Activated CD8-positive, alpha-beta memory T cell treated with anti-CD3 and anti-CD28 coated beads for 1 hour (primary cell): ENCODE measurements around the gene SH2D2A.

Source experiments
- DNase-seq, 2 donors: peaks; one replicate each; pipeline ENCODE4 v3.0.0-alpha.2; 2020; ENCODE audit warnings: low read depth in 1 of 2; ENCODE audit errors: extremely low read depth in 1 of 2

Gene SH2D2A

GRCh38 chr1:156848461-156849150 lies 32.0 kb upstream of the SH2D2A start:
- peak in 1 of 2 donors; percentile 55 for DNase-seq

DNA sequence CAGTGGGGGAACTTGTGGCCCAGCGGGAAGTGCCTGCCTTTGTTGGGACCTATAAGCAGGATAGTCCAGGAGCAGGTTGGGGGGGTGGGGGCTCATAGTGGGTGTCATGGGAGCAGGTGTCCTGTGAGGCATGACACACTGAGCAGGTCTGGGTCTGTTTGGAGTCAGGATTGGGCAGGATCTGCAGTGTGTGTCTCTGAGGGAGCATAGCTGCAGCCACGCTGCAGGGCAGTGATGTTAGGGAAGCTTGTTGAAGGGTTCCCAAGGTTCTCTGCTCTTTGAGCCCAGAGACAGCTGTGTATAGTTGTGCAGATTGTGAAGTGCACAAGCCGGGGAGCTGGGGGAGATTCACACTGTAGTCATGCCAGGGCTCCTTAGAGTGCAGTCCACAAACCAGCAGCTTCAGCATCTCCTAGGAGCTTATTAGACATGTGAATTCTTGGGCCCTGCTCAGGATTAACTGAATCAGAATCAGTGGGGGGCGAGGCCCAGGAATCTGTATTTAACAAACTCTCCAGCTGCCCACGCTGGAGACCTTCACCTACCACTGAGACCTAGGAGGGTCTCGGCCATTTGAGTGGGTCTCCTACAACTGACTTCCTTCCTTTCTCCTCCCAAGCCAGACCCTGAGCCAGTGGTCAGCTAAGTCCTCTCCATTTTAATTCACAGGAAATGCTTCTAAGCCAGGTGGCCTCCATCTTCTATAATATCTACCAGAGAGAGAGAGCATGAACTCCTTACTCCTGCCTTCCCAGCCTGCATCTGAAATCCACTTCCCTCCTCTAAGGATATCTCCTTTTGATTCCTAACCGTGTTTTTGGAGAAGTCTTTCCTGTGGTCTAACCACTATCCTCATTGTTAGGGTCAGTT lies 31.2 kb upstream of the SH2D2A start:
- DNase-seq = no peak

- DNase-seq = no peak
These were observed 30.0 kb upstream of the SH2D2A start for GRCh38 chr1:156846643-156847042.

- DNase-seq = no peak
These were observed 29.4 kb upstream of the SH2D2A start for GRCh38 chr1:156845953-156846545.

DNA sequence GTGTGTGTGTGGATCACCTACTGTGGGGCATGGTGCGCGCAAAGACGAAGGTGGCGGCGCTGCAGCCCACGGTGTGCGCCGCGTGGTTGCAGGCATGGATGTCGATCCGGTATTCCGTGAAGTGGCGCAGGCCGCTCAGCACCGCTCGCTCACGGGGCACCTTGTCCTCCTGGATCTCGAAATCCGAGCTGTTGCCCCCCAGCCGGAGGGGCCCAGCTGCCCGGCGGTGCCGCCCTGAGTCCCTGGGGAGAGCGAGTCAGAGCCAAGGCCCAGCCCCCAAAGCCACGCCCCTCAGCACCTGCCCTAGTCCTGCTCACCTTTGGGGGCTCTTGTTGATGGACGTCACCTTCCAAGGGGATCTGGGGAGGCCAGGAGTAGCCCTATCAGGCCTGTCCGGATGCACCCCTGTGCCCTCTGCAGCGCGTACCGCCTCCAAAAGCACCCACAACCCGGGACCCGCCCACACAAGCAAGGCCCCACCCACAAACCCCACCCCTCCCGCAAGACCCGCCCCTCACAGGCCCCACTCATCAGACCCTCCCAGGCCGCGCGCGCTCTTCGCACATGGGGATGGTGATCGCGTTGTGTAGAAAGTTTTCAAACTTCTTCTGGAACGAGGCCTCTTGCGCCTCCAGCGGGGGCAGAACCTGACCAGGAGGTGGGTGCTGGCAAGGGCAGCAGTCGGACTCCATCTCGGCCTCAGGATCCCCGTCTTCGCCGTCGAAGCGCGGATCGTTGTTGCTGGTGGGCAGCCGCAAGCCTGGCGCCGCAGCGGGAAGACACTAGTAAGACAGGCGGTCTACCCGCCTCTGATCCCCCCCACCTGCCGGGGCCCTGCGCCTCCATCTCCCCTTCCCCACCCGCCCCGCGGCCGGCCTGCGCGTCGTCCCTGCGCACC lies 28.7 kb upstream of the SH2D2A start:
- DNase-seq = no peak

DNA sequence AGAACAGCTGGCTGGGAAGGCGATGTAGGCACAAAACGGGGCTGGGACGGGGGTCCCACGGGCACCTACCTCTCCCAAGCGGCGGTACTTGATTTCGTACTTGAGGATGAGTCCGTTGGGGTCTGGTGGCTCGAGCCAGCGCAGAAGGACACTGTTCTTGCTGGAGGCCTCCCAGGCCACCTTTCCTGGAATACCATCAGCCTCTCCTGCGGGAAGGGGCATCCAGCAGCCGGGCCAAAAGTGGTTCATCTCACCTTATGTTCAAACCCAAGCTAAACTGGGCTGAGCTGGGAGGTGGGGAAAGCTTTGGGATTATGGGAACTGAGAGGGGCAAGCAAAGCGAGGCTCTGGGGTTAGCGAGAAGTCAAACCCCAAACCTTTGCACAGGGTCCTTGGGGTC lies 28.0 kb upstream of the SH2D2A start:
- DNase-seq = no peak

GRCh38 chr1:156844102-156844501 lies 27.5 kb upstream of the SH2D2A start:
- no peak for DNase-seq

- no peak for DNase-seq
These were observed 26.1 kb upstream of the SH2D2A start for GRCh38 chr1:156842618-156843300.

DNA sequence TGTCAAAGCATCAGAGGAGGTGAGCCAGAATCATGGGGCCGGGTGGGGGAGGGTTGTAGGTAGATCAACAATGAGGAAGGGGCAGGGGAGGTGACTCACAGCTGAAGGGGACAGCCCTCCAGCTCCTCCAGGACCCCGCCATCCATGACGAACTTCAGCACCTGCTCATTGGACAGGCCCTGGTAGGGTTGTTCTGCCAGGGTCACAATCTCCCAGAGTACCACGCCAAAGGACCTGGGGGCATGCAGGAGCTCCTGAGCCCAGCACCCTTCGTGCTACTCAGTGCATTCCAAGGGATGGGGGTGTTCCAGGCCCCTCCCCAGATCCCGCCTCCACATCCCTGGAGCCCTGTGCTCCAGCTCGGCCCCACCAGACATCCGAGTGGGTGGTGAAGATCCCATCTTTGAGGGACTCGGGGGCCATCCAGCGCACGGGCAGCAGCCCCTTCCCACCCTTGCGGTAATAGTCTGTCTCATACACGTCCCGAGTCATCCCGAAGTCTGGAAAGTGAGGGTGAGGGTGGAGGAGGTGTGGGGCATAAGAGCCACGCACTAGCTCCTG lies 24.7 kb upstream of the SH2D2A start:
- DNase-seq = no peak

GRCh38 chr1:156840898-156841279 lies 24.2 kb upstream of the SH2D2A start:
- DNase-seq = no peak

DNA sequence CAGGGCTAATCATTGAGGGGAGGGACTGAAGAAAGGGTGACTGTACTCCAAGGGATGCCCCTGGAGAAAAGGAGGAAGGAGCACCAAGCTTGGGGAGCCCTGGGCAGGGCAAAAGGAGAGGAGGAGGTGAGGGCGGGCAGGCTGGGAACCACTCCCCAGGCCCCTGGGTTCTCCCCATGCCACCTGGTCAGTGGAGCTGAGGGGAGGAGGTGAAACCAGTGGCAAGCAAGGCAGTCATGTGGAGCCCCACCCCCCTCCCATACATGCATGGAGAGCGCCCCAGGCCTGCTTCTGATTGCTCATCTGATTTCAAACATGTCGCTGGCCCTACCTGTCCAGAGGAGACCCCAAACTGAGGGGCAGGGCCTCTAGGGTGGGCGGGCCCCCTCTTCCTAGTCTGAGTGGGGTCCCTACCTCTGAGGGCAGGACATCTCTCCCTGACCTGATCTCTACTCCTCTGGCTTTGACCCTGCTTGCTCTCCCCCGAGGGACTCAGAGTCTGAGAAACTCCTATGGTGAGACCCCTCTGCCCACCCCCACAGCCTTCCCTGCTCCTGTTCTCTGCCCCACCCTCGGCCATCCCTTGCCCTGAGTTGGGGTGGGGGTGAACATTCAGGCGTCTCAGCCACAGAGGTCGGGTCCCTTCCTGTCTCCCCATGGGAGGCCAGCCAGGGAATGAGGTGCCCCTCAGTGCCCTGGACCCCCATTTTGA lies 23.7 kb upstream of the SH2D2A start:
- no peak for DNase-seq

GRCh38 chr1:156839426-156840109 lies 22.9 kb upstream of the SH2D2A start:
- no peak for DNase-seq

DNA sequence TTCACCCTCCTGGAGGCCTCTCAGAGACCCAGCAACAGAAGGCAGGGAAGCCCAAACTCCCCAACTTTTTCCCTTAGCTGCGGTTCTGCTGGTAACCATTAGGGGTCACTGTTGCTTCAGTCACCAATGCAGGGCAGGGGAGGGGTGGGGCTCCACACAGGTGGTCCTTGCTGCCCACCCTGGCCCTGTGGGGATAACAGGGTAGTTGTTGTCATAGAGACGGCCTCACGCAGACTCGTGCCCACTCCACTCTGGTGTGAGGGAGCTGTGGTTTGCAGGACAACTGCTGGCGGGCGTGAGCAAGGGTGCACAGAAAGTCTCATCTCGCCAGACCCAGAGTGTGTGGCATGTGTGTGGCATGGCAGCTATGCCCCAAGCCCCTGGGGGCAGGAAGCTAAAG lies 22.3 kb upstream of the SH2D2A start:
- no peak for DNase-seq

DNA sequence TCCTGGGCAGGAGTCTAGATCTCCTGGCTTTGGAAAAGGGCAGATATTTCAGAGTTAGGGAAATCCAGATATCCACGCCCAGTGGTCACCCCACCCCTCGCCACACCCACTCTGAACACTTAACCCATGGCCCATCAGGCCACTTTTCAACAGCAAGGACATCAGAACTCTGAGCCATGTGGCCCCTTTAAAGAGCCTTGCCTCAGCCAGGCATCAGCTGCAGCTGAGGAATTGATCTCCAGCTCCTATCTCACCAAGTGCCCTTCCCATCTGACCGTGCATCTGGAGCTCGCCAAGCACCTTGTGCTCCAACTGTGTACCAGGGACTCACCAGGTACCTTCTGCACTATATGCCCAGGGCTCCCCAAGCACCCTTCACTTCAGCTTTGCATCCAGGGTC lies 20.2 kb upstream of the SH2D2A start:
- DNase-seq = no peak

DNA sequence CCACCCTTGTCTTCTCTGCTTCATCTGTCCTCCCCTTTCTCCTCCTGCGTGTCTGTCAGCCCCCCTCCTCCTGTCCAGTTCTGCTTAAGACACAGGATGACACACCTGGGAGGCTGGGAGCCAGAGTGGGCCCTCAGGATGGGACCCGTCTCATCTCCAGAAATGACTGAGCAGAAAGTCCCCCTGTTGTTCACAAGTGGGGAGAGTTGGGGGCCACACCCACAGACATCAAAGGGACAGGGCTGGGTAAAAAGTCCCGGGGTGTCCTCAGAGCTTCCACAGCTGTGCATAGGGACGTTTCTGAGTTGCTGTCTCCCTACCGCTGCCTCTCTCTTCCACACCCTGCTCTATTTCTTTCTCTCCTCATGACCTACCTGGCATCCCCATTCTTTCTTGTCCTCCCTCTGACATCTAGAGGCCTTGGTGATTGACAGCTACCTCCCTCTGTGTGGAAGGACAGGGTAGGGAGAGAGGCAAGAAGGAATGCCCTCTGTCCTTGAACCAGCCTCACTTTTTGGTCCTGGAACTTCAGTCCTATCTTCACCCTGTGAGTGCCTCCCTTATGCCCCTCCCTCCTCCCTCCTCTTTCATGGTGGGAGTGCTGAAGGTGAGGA lies 19.5 kb upstream of the SH2D2A start:
- DNase-seq = no peak

DNA sequence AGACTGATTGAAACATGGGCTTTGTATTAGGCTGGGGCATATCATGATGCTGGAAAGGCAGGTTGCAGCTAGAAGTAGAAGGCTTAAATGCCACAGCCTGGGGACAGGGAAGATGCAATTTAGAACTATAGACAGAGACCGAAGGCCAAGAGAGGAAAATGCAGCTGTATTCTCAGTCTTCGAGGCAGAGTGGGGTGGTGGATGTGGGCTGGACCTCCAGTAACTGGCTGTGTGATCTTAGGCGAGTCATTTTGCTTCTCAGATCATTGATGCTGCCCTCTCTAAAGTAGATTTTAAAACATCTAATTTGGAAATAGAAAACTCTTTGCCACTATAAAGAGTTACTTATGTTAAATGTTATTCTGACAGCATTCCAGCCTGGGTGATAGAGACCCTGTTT lies 17.7 kb upstream of the SH2D2A start:
- DNase-seq = no peak

- no peak for DNase-seq
These were observed 17.0 kb upstream of the SH2D2A start for GRCh38 chr1:156833603-156834002.

- DNase-seq = no peak
These were observed 15.8 kb upstream of the SH2D2A start for GRCh38 chr1:156832434-156832833.
